H9 (cell line): Measurements from ENCODE around the gene WDR12. TPM values are rescaled to one million over a fixed set of nuclear protein-coding genes. Genes with fewer than 3 reads are reported as not detected.

ENCODE experiments used
- DNase-seq: peaks from one replicate; pipeline ENCODE4 v3.0.0-alpha.2; 2017
- H2AFZ ChIP-seq: one replicate; pipeline ENCODE4 v1.6.1; 2013; ENCODE audit warnings: mild to moderate bottlenecking, low read length, control low read depth, moderate library complexity
- H2AK5ac ChIP-seq: 2 replicates; pipeline ENCODE4 v1.6.1; 2013; ENCODE audit warnings: low read length, control low read depth, mixed read lengths; ENCODE audit not compliant: insufficient read length
- H2BK120ac ChIP-seq: one replicate; pipeline ENCODE4 v1.6.1; 2013; ENCODE audit warnings: low read depth, mild to moderate bottlenecking, low read length, control low read depth, inconsistent platforms; ENCODE audit not compliant: poor library complexity, severe bottlenecking
- H2BK12ac ChIP-seq: 2 replicates; pipeline ENCODE4 v1.6.1; 2013; ENCODE audit warnings: low read length, control low read depth, mixed read lengths, low read depth; ENCODE audit not compliant: insufficient read length
- H2BK15ac ChIP-seq: 2 replicates; pipeline ENCODE4 v1.6.1; 2013; ENCODE audit warnings: low read depth, low read length, control low read depth
- H2BK20ac ChIP-seq: one replicate; pipeline ENCODE4 v1.6.1; 2013; ENCODE audit warnings: low read depth, mild to moderate bottlenecking, low read length, control low read depth, inconsistent platforms; ENCODE audit not compliant: poor library complexity, severe bottlenecking
- H2BK5ac ChIP-seq: 2 replicates; pipeline ENCODE4 v1.6.1; 2013; ENCODE audit warnings: low read length, control low read depth, mixed read lengths; ENCODE audit not compliant: insufficient read length
- H3K14ac ChIP-seq: 2 replicates; pipeline ENCODE4 v1.6.1; 2013; ENCODE audit warnings: low read length, control low read depth; ENCODE audit not compliant: insufficient read depth
- H3K18ac ChIP-seq: 2 replicates; pipeline ENCODE4 v1.6.1; 2013; ENCODE audit warnings: low read depth, mild to moderate bottlenecking, mixed read lengths, low read length, control low read depth; ENCODE audit not compliant: insufficient read length
- H3K23ac ChIP-seq: 2 replicates; pipeline ENCODE4 v1.6.1; 2013; ENCODE audit warnings: low read length, control low read depth, mixed read lengths, low read depth; ENCODE audit not compliant: insufficient read length
- H3K23me2 ChIP-seq: 2 replicates; pipeline ENCODE4 v1.6.1; 2013; ENCODE audit warnings: low read depth, mild to moderate bottlenecking, mixed read lengths, low read length, control low read depth; ENCODE audit not compliant: insufficient read length, poor library complexity, severe bottlenecking
- H3K27ac ChIP-seq: 2 replicates; pipeline ENCODE4 v1.5.1; 2013; ENCODE audit warnings: low read length, control low read depth, mixed read lengths, low read depth; ENCODE audit not compliant: insufficient read length
- H3K27me3 ChIP-seq: 2 replicates; pipeline ENCODE4 v1.6.1; 2013; ENCODE audit warnings: low read length, control low read depth, inconsistent platforms; ENCODE audit not compliant: insufficient read depth
- H3K4ac ChIP-seq: 2 replicates; pipeline ENCODE4 v1.6.1; 2013; ENCODE audit warnings: low read depth, mild to moderate bottlenecking, control low read depth, inconsistent platforms, low read length, moderate library complexity
- H3K4me1 ChIP-seq: 2 replicates; pipeline ENCODE4 v1.6.1; 2013; ENCODE audit warnings: low read length, control low read depth, inconsistent platforms; ENCODE audit not compliant: insufficient read depth
- H3K4me2 ChIP-seq: 2 replicates; pipeline ENCODE4 v1.6.1; 2013; ENCODE audit warnings: low read length, control low read depth, mixed read lengths; ENCODE audit not compliant: insufficient read length, insufficient read depth
- H3K56ac ChIP-seq: 2 replicates; pipeline ENCODE4 v1.6.1; 2013; ENCODE audit warnings: low read depth, mild to moderate bottlenecking, mixed read lengths, low read length, control low read depth; ENCODE audit not compliant: insufficient read length
- H3K79me1 ChIP-seq: 2 replicates; pipeline ENCODE4 v1.6.1; 2013; ENCODE audit warnings: low read depth, mild to moderate bottlenecking, moderate library complexity, low read length, control low read depth, inconsistent platforms; ENCODE audit not compliant: insufficient read depth, poor library complexity, severe bottlenecking
- H3K79me2 ChIP-seq: 2 replicates; pipeline ENCODE4 v1.6.1; 2013; ENCODE audit warnings: low read length, control low read depth, inconsistent platforms; ENCODE audit not compliant: insufficient read depth
- H3K9ac ChIP-seq: 2 replicates; pipeline ENCODE4 v1.6.1; 2013; ENCODE audit warnings: low read length, control low read depth, mixed read lengths; ENCODE audit not compliant: insufficient read length; ENCODE audit errors: extremely low read depth
- H3K9me3 ChIP-seq: one replicate; pipeline ENCODE4 v1.6.1; 2013; ENCODE audit warnings: low read depth, low read length, inconsistent platforms; ENCODE audit not compliant: control insufficient read depth
- H3T11ph ChIP-seq: one replicate; pipeline ENCODE4 v1.6.1; 2013; ENCODE audit warnings: mild to moderate bottlenecking, low read length, control low read depth, inconsistent platforms
- H4K20me1 ChIP-seq: one replicate; pipeline ENCODE4 v1.6.1; 2013; ENCODE audit not compliant: control insufficient read depth, insufficient read length, insufficient read depth
- H4K5ac ChIP-seq: 2 replicates; pipeline ENCODE4 v1.6.1; 2013; ENCODE audit warnings: low read depth, mild to moderate bottlenecking, mixed read lengths, low read length, control low read depth; ENCODE audit not compliant: insufficient read length
- H4K8ac ChIP-seq: replicated peaks from 2 replicates; pipeline ENCODE4 v1.6.1; 2013; ENCODE audit warnings: low read length, control low read depth, mixed read lengths, low read depth; ENCODE audit not compliant: insufficient read length
- H4K91ac ChIP-seq: 2 replicates; pipeline ENCODE4 v1.6.1; 2013; ENCODE audit warnings: low read depth, mild to moderate bottlenecking, moderate library complexity, mixed read lengths, low read length, control low read depth; ENCODE audit not compliant: insufficient read length
- H3K27ac Mint-ChIP-seq, 3 experiments: 2 replicates in 2 of 3; 3 replicates in 1 of 3; pipeline ENCODE4 v1.8.0; 2020 to 2021; ENCODE audit warnings: mixed read lengths in 3 of 3, mild to moderate bottlenecking in 1 of 3, moderate library complexity in 1 of 3
- H3K27me3 Mint-ChIP-seq: 2 replicates; pipeline ENCODE4 v1.8.0; 2021; ENCODE audit warnings: low read depth, mild to moderate bottlenecking, moderate library complexity, mixed read lengths
- H3K36me3 Mint-ChIP-seq, 3 experiments: 2 replicates in 2 of 3; 3 replicates in 1 of 3; pipeline ENCODE4 v1.8.0; 2020 to 2021; ENCODE audit warnings: low read depth in 3 of 3, mixed read lengths in 3 of 3; ENCODE audit not compliant: insufficient read depth in 1 of 3
- H3K4me1 Mint-ChIP-seq, 2 experiments: 2 replicates each; pipeline ENCODE4 v1.8.0; 2020; ENCODE audit warnings: mixed read lengths in 2 of 2
- H3K4me3 Mint-ChIP-seq, 2 experiments: 2 replicates in 1 of 2; 3 replicates in 1 of 2; pipeline ENCODE4 v1.8.0; 2020 to 2021; ENCODE audit warnings: mild to moderate bottlenecking in 2 of 2, mixed read lengths in 2 of 2, moderate library complexity in 1 of 2
- H3K9me3 Mint-ChIP-seq, 2 experiments: 2 replicates in 1 of 2; 3 replicates in 1 of 2; pipeline ENCODE4 v1.8.0; 2020; ENCODE audit warnings: mild to moderate bottlenecking in 2 of 2, mixed read lengths in 2 of 2, moderate library complexity in 1 of 2
- CTCF ChIP-seq: fragments of 200-600 bp; sonication (generic); conservative IDR thresholded peaks from 3 replicates; pipeline ENCODE4 v1.8.0; 2021; ENCODE audit warnings: antibody characterized with exemption, mild to moderate bottlenecking
- WGBS: extraction: QIAGEN DNeasy Blood & Tissue Kit; methylation state at CpG from one replicate; pipeline ENCODE4 v1.1.7; 2013; ENCODE audit warnings: missing lambda C conversion rate, low lambda C conversion rate, mixed read lengths; ENCODE audit not compliant: insufficient read length; ENCODE audit errors: extremely low coverage; 5-methylcytosine and 5-hydroxymethylcytosine counted together
- total RNA-seq: library from RNA; stranded (reverse); gene quantifications from 2 replicates; pipeline ENCODE4 v1.2.1, GENCODE V29; 2021

Gene WDR12
- total RNA-seq, 1 experiment from 2014 or later = 129 TPM

- H3K9me3 ChIP-seq = no peaks in the 10 kb centered on the region
- H3K4me3 Mint-ChIP-seq = no peak overlapping the region
- H3K23ac ChIP-seq = no peak overlapping the region
- H2BK20ac ChIP-seq = no peak overlapping the region
- no peaks in the 10 kb centered on the region for H3K4me1 ChIP-seq
- no peak overlapping the region for H3K9ac ChIP-seq
- H2BK120ac ChIP-seq = no peak overlapping the region
- no peak overlapping the region for H4K8ac ChIP-seq
- no peak overlapping the region for H3K27ac ChIP-seq
- H4K91ac ChIP-seq = no peak overlapping the region
- H2AFZ ChIP-seq = no peak overlapping the region
- no peak overlapping the region for H3T11ph ChIP-seq
- no peak overlapping the region for H3K4me2 ChIP-seq
- H3K18ac ChIP-seq = no peak overlapping the region
- H3K23me2 ChIP-seq = peaks cover 2% of the 10 kb centered on the region
- H3K27ac Mint-ChIP-seq = no peak overlapping the region
- H3K79me1 ChIP-seq = no peaks in the 10 kb centered on the region
- no peak overlapping the region for H3K4ac ChIP-seq
- H4K5ac ChIP-seq = no peak overlapping the region
- H3K56ac ChIP-seq = no peak overlapping the region
- no peaks in the 10 kb centered on the region for H3K79me2 ChIP-seq
- no peak for DNase-seq
- no peaks in the 10 kb centered on the region for H3K27me3 Mint-ChIP-seq
- H3K14ac ChIP-seq = no peak overlapping the region
- no peak overlapping the region for H2AK5ac ChIP-seq
- WGBS = no CpG with 5 or more reads among the region's 5 CpGs
- H3K27me3 ChIP-seq = no peaks in the 10 kb centered on the region
- H2BK15ac ChIP-seq = no peak overlapping the region
- H3K9me3 Mint-ChIP-seq = no peaks in the 10 kb centered on the region
- no peak; the same call in 2 of the 3 replicates for TF ChIP-seq CTCF
- H3K4me1 Mint-ChIP-seq = no peaks in the 10 kb centered on the region
- no peaks in the 10 kb centered on the region for H4K20me1 ChIP-seq
- no peak overlapping the region for H2BK12ac ChIP-seq
- H3K36me3 Mint-ChIP-seq = peaks cover 46 to 82% (median 65%) of the 10 kb centered on the region in 3 experiments
- H2BK5ac ChIP-seq = no peak overlapping the region
Measured at GRCh38 chr2:202883987-202884675, 27.3 kb downstream of the WDR12 start.
